Measurements from ENCODE around the gene LBX1.
A peak's percentile ranks its signal among the peaks of the same experiment; 100 is the strongest.

Gene LBX1

DNA sequence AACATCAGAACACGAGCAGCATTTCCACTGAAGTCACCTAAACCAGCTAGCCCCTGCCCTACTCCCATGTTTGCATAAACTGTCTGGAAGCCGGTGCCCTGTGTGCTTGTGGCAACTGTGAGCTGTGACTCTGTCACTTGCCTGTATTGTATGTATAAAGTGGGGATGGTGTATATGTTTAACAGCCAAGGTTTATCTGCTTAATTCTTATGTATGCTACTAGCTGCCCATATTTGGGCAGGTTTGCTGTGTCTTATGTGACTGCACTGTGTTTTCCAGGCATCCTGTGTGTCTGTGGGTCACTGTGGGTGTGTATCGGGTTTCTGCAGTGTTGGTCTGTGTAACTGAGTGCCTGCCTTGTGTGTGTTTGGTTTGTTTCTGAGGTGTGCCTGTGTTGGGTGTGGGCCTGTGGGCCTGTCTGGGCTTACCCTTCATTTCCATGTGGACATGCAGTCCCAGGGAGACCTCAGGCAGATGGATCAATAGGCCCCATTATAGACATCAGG, 9.3 kb downstream of the LBX1 start:
- Mint-ChIP-seq H3K4me1 (peaks cover 56% of the 10 kb centered on the region), H3K4me3 (no peak overlapping the region), H3K36me3 (ENCODE audit: low read depth) (no peaks in the 10 kb centered on the region), H3K27me3 (ENCODE audit: low read depth, poor library complexity) (peaks cover 100% of the 10 kb centered on the region), H3K9me3 (peaks cover 4% of the 10 kb centered on the region), H3K27ac (no peak overlapping the region)
- TF ChIP-seq, protein P1, sequence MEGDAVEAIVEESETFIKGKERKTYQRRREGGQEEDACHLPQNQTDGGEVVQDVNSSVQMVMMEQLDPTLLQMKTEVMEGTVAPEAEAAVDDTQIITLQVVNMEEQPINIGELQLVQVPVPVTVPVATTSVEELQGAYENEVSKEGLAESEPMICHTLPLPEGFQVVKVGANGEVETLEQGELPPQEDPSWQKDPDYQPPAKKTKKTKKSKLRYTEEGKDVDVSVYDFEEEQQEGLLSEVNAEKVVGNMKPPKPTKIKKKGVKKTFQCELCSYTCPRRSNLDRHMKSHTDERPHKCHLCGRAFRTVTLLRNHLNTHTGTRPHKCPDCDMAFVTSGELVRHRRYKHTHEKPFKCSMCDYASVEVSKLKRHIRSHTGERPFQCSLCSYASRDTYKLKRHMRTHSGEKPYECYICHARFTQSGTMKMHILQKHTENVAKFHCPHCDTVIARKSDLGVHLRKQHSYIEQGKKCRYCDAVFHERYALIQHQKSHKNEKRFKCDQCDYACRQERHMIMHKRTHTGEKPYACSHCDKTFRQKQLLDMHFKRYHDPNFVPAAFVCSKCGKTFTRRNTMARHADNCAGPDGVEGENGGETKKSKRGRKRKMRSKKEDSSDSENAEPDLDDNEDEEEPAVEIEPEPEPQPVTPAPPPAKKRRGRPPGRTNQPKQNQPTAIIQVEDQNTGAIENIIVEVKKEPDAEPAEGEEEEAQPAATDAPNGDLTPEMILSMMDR (IDR thresholded peaks at IDR 0.05), result no peak
- DNase-seq, result no peak

DNA sequence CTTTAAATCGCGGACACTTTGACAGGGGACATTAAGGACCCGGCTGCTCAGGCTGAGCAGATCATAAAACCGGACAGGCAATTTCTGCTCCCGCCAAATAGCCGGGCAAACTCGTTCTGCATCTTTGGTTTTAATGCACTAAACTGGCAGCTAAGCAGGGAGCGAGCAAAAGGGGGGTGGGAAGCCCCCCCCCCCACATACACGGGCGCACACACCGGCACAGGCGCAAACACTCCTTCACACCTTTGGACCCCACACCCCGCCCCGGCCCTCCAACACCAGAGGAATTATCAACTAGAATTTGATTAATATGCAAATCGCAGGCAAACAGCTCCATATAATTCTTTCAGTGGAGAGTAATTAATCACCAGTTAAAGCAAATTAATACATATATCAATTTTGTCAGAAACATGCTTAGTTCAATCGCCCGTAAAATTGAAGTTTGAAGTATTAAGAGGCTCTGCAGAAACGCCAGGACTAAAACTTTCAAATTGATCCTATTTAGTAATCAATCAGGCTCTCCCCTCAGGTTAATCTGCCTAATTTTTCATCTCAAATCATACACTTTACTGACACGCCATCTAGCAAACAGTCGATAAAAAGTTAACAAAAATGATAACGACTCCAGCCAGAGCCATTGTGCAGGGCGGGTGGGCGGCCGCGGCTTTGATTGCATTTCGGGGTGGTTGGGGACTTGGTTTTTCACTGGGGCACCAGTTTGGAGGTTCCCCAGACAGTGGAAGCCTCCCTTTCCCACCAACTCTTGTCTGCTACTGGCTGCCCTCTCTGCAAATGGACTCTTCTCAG, 9.9 kb downstream of the LBX1 start:
- no peak for DNase-seq
- Mint-ChIP-seq H3K4me1 (peaks cover 57% of the 10 kb centered on the region), H3K36me3 (ENCODE audit: low read depth) (no peaks in the 10 kb centered on the region), H3K27me3 (ENCODE audit: low read depth, poor library complexity) (peaks cover 100% of the 10 kb centered on the region), H3K9me3 (peaks cover 4% of the 10 kb centered on the region), H3K27ac (no peak overlapping the region), H3K4me3 (no peak overlapping the region)
- TF ChIP-seq, protein P1 (IDR thresholded peaks at IDR 0.05), result no peak

DNA sequence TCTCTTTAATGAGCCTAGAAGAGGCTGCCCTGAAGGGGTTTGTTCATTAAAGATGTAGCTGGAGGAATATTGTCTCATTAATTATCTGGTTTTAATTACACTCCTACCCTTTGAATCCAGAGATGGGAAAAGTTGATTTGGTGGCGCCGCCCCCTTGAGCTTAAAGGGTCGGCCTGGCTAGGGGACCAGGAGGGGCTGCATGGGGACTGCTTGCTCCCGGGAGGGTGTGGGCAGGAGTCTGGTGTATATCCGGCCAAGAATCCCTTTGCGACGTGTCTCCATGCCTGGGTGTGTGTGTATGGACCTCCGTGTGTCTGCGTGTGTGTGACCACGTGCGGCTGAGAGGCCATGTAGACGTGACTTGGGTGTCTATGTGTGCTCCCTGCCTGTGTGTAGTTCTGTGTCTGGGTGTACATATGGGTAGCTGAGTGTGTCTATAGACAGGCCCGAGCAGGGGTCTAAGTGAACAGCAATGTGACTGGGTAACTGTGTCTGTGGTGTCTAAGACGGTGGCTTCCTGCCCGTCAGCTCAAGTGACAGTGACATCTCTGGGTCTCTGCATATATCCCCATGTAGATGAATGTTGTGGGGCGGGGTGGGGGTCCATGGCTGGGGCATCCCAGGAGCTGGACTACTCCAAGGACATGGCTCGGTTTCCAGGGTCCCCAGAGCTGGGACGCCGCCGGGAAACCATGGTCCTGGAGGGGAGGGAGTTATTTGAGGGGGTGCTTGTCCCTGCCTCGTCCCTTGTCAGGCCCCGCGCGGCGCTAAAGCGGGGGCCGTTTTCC, 10.7 kb downstream of the LBX1 start:
- Mint-ChIP-seq H3K27me3 (ENCODE audit: low read depth, poor library complexity) (peaks cover 100% of the 10 kb centered on the region), H3K9me3 (no peaks in the 10 kb centered on the region), H3K4me3 (peak overlapping the region; percentile 33), H3K4me1 (peaks cover 57% of the 10 kb centered on the region), H3K27ac (no peak overlapping the region), H3K36me3 (ENCODE audit: low read depth) (no peaks in the 10 kb centered on the region)
- TF ChIP-seq, protein P1 (IDR thresholded peaks at IDR 0.05), result no peak
- DNase-seq, result peak; percentile 18

DNA sequence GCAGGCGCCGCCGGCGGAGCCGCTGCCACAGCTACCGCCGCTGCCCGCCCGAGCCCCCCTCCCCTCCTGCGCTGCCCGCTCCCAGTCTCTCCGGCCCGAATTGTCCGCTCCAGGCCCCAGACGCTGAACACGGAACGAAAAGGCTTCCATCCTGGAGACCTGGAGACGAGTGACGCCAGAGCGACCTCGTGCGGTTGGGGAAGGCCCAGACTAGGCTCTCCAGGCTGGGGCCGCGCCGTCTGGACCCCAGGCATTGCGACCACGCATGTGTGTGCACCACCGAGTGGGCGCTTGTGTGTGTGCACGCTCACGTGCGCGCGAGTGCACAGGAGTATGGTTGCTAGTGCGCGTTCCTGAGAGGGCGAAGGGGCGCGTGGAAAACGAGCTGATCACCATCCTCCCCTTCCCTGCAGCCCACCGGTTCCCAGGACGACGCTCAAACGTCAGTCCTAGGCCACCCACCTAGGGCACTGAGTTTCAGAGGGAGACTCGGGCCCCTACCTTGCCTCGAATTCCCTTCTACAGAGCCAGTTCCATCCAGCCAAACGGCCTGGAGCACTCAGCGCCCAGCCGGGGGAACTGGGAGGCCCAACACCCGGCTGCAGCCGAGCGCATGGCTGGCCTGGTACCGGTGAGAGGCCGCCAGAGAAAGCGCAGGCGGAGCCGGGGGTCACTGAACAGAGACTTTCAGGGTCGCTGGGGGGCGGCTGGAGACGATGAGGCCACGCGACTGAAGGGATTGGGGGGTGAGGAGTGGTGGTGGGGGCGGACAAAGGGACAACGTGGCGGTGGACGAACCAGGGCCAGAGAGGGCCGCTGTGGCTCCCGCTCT, 11.6 kb downstream of the LBX1 start:
- Mint-ChIP-seq H3K27ac (no peak overlapping the region), H3K9me3 (no peaks in the 10 kb centered on the region), H3K4me3 (peak overlapping the region; percentile 66), H3K36me3 (ENCODE audit: low read depth) (no peaks in the 10 kb centered on the region), H3K4me1 (peaks cover 58% of the 10 kb centered on the region), H3K27me3 (ENCODE audit: low read depth, poor library complexity) (peaks cover 100% of the 10 kb centered on the region)
- TF ChIP-seq, protein P1 (IDR thresholded peaks at IDR 0.05), result peak; percentile 40
- DNase-seq, result peak; percentile 85

DNA sequence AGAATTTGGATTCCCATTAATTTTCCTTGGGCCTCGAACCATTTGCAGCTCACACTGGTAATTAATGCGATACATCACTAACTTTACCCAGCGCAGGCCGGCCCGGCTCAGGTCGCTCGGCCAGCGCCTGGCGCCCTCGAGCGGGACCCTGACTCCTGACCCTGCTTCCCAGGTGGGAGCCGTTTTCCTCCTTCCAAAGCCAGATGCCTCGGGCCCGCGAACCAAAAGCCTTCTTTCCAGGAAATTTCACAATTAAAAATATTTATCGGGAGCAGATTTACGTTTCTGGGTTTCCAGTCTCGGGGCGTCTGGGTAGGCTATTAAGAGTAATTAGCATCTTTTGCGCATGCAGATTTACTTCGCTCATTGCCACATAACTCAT, 12.2 kb downstream of the LBX1 start:
- H3K36me3 Mint-ChIP-seq (ENCODE audit: low read depth), result no peaks in the 10 kb centered on the region
- TF ChIP-seq, protein P1 (IDR thresholded peaks at IDR 0.05), result no peak
- peaks cover 100% of the 10 kb centered on the region for H3K27me3 Mint-ChIP-seq (ENCODE audit: low read depth, poor library complexity)
- peak; percentile 20 for DNase-seq
- H3K4me1 Mint-ChIP-seq, result peaks cover 55% of the 10 kb centered on the region
- no peak overlapping the region for H3K27ac Mint-ChIP-seq
- H3K9me3 Mint-ChIP-seq, result no peaks in the 10 kb centered on the region
- peak overlapping the region; percentile 66 for H3K4me3 Mint-ChIP-seq
